GM12872 (cell line): ENCODE measurements around the gene CRIP2.

ENCODE experiments used
- CTCF ChIP-seq: IDR thresholded peaks from 3 replicates; pipeline ENCODE4 v1.5.1; 2011; ENCODE audit warnings: low read depth, mild to moderate bottlenecking, low read length, moderate library complexity; ENCODE audit not compliant: insufficient read depth

The CRIP2 gene

GRCh38 chr14:105430565-105430964, 44.1 kb upstream of the CRIP2 start:
- TF ChIP-seq CTCF, result no peak

- no peak for TF ChIP-seq CTCF
These were observed 43.4 kb upstream of the CRIP2 start for GRCh38 chr14:105431256-105431655.

- TF ChIP-seq CTCF, result no peak
These were observed 42.0 kb upstream of the CRIP2 start for GRCh38 chr14:105432657-105433056.

GRCh38 chr14:105433161-105433605, 41.4 kb upstream of the CRIP2 start:
- no peak for TF ChIP-seq CTCF

- no peak for TF ChIP-seq CTCF
These were observed 38.2 kb upstream of the CRIP2 start for GRCh38 chr14:105436402-105436801.

- TF ChIP-seq CTCF, result no peak
These were observed 37.5 kb upstream of the CRIP2 start for GRCh38 chr14:105436891-105437722.

- TF ChIP-seq CTCF, result no peak
These were observed 36.7 kb upstream of the CRIP2 start for GRCh38 chr14:105437723-105438500.
